GM12878 (cell line): ENCODE measurements around the gene ITGA2.

ENCODE experiments used
- BCLAF1 ChIP-seq: fragments of 450-650 bp; IDR thresholded peaks from 2 replicates; pipeline ENCODE4 v1.6.1; 2017; ENCODE audit warnings: antibody characterized with exemption, mild to moderate bottlenecking, moderate library complexity
- FOXM1 ChIP-seq: IDR thresholded peaks from 2 replicates; pipeline ENCODE4 v1.6.1; 2012; ENCODE audit warnings: low read depth, mild to moderate bottlenecking, inconsistent platforms, low read length, moderate library complexity
- GABPA ChIP-seq: IDR thresholded peaks from 2 replicates; pipeline ENCODE4 v1.6.1; 2014; ENCODE audit warnings: antibody characterized with exemption, low read depth, mild to moderate bottlenecking, inconsistent platforms
- IRF5 ChIP-seq: fragments of 450-650 bp; IDR thresholded peaks from 2 replicates; pipeline ENCODE4 v1.6.1; 2017; ENCODE audit warnings: borderline replicate concordance
- SIN3A ChIP-seq: IDR thresholded peaks from 2 replicates; pipeline ENCODE4 v1.6.1; 2012; ENCODE audit warnings: low read depth, low read length, improper control_type of control experiment
- SPI1 ChIP-seq: IDR thresholded peaks from 2 replicates; pipeline ENCODE4 v1.6.1; 2011; ENCODE audit warnings: low read depth, mild to moderate bottlenecking, low read length, moderate library complexity, borderline replicate concordance; ENCODE audit not compliant: insufficient read depth
- ZZZ3 ChIP-seq: IDR thresholded peaks from 2 replicates; pipeline ENCODE4 v1.6.1; 2011; ENCODE audit warnings: low read depth; ENCODE audit not compliant: control insufficient read depth, insufficient read length
- TF ChIP-seq, protein P1 (sequence below), 3 experiments: IDR thresholded peaks in 2 of 3; conservative IDR thresholded peaks in 1 of 3; 2 replicates each; pipeline ENCODE4 v1.5.1; 2011; ENCODE audit warnings: low read depth in 3 of 3, low read length in 3 of 3, mild to moderate bottlenecking in 3 of 3, control low read depth in 2 of 3, moderate library complexity in 2 of 3, inconsistent platforms in 1 of 3, mixed read lengths in 1 of 3; ENCODE audit not compliant: control insufficient read depth in 2 of 3, insufficient read depth in 1 of 3; ENCODE audit errors: extremely low read depth in 1 of 3

GRCh38 chr5:53003144-53003543 is 14.0 kb downstream of the ITGA2 start:
- TF ChIP-seq FOXM1 (no peak), BCLAF1 (no peak), SIN3A (no peak), ZZZ3 (no peak), SPI1 (no peak), GABPA (no peak), IRF5 (no peak)
- TF ChIP-seq, protein P1, sequence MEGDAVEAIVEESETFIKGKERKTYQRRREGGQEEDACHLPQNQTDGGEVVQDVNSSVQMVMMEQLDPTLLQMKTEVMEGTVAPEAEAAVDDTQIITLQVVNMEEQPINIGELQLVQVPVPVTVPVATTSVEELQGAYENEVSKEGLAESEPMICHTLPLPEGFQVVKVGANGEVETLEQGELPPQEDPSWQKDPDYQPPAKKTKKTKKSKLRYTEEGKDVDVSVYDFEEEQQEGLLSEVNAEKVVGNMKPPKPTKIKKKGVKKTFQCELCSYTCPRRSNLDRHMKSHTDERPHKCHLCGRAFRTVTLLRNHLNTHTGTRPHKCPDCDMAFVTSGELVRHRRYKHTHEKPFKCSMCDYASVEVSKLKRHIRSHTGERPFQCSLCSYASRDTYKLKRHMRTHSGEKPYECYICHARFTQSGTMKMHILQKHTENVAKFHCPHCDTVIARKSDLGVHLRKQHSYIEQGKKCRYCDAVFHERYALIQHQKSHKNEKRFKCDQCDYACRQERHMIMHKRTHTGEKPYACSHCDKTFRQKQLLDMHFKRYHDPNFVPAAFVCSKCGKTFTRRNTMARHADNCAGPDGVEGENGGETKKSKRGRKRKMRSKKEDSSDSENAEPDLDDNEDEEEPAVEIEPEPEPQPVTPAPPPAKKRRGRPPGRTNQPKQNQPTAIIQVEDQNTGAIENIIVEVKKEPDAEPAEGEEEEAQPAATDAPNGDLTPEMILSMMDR (IDR thresholded peaks at IDR 0.05 in 2 of 3, conservative IDR thresholded peaks at IDR 0.05 in 1 of 3; ENCODE audit: control insufficient read depth in 2 of 3, extremely low read depth in 1 of 3, insufficient read depth in 1 of 3, low read depth in 3 of 3, low read length in 3 of 3) = no peak
